Kidney (tissue), 14 donors: Measurements from ENCODE around the gene MYH13. TPM values are rescaled to one million over a fixed set of nuclear protein-coding genes. Genes with fewer than 3 reads are reported as not detected.

ENCODE experiments used
- DNase-seq, 5 donors: peaks; one replicate each; pipeline ENCODE4 v3.0.0-alpha.2; 2013 to 2020
- FAIRE-seq: peaks from 2 replicates; lab custom pipeline; 2012; peaks lifted over from hg19 to GRCh38; lab: Jason Lieb, UNC
- H3K27ac ChIP-seq, 2 donors: one replicate each; pipeline ENCODE4 v1.7.0; 2013; ENCODE audit warnings: low read depth in 2 of 2, low read length in 2 of 2, inconsistent platforms in 1 of 2
- H3K27me3 ChIP-seq: one replicate; pipeline ENCODE4 v1.7.1; 2013; ENCODE audit warnings: low read length, inconsistent platforms; ENCODE audit not compliant: control insufficient read depth, insufficient read depth
- H3K36me3 ChIP-seq, 3 donors: one replicate each; pipeline versions ENCODE4 v1.7.0 to v1.7.1; 2013; ENCODE audit warnings: low read length in 3 of 3, control low read depth in 1 of 3, inconsistent platforms in 1 of 3; ENCODE audit not compliant: insufficient read depth in 3 of 3, control insufficient read depth in 2 of 3
- H3K4me1 ChIP-seq, 3 donors: one replicate each; pipeline versions ENCODE4 v1.7.0 to v1.7.1; 2013; ENCODE audit warnings: low read length in 3 of 3, inconsistent platforms in 1 of 3, low read depth in 1 of 3; ENCODE audit not compliant: control insufficient read depth in 2 of 3, insufficient read depth in 2 of 3
- H3K4me3 ChIP-seq, 3 donors: one replicate each; pipeline versions ENCODE4 v1.7.0 to v1.8.1; 2013; ENCODE audit warnings: low read length in 3 of 3, control low read depth in 1 of 3, inconsistent platforms in 1 of 3
- H3K9ac ChIP-seq, 3 donors: one replicate each; pipeline versions ENCODE4 v1.7.0 to v1.7.1; 2013; ENCODE audit warnings: low read length in 3 of 3, control low read depth in 1 of 3, inconsistent platforms in 1 of 3
- H3K9me3 ChIP-seq, 3 donors: one replicate each; pipeline versions ENCODE4 v1.7.0 to v1.7.1; 2013; ENCODE audit warnings: low read length in 3 of 3, control low read depth in 1 of 3, inconsistent platforms in 1 of 3; ENCODE audit not compliant: control insufficient read depth in 2 of 3, insufficient read depth in 1 of 3
- CTCF ChIP-seq: IDR thresholded peaks from 3 replicates; pipeline ENCODE4 v1.5.1; 2012; ENCODE audit warnings: mild to moderate bottlenecking, moderate library complexity, borderline replicate concordance; ENCODE audit not compliant: insufficient read depth; ENCODE audit errors: extremely low read depth
- intact Hi-C: fragments of 100-400 bp; cut with DNase I; formaldehyde crosslinking; loops from one replicate; pipeline ENCODE4 v1.11.1; 2022
- polyA plus RNA-seq: library from polyadenylated mRNA; stranded (reverse); fragments of 350-450 nt; fragmentation: Illumina TruSeq; extraction: RNeasy Lipid Tissue Mini Kit (QIAGEN cat#74804); gene quantifications from one replicate; pipeline ENCODE4 v1.2.3, GENCODE V29; 2014; ENCODE audit warnings: low read depth, low replicate concordance; ENCODE audit not compliant: insufficient read depth
- total RNA-seq: library from RNA; stranded (reverse); fragmentation: NEBNext Ultra II Directional; extraction: Animal tissue kit (Norgen Biotek cat#: 25700); gene quantifications from one replicate; pipeline ENCODE4 v1.2.1, GENCODE V29; 2021
- donor health status: control.
- donor health status: control.
- donor health status: control.
- donor health status: control.
- donor health status: control.
- donor health status: DM: yes; HTN: yes; CAD: no.
- donor health status: Normal renal cell carcinoma (clear cell type).

MYH13 gene
- total and polyA plus RNA-seq, 2 donors from 2014 or later, result not detected

GRCh38 chr17:10398352-10398751 is 25.5 kb upstream of the MYH13 start:
- intact Hi-C loops, result no loop called here
- H3K36me3 ChIP-seq, result no peaks in the 10 kb centered on the region
- H3K27ac ChIP-seq, result no peak overlapping the region
- FAIRE-seq, result no peak
- no peak for TF ChIP-seq CTCF
- no peaks in the 10 kb centered on the region for H3K9me3 ChIP-seq
- H3K9ac ChIP-seq, result no peak overlapping the region
- no peaks in the 10 kb centered on the region for H3K4me1 ChIP-seq
- no peak for DNase-seq
- no peaks in the 10 kb centered on the region for H3K27me3 ChIP-seq
- no peak overlapping the region for H3K4me3 ChIP-seq

- DNase-seq (peak in 1 of 5 donors; percentile 27), FAIRE-seq (no peak)
- no peak for TF ChIP-seq CTCF
- Histone ChIP-seq H3K27me3 (no peaks in the 10 kb centered on the region), H3K27ac (no peak overlapping the region), H3K36me3 (no peaks in the 10 kb centered on the region), H3K4me3 (no peak overlapping the region), H3K9ac (no peak overlapping the region), H3K4me1 (no peaks in the 10 kb centered on the region), H3K9me3 (no peaks in the 10 kb centered on the region)
- intact Hi-C loops, result no loop called here
Measured at GRCh38 chr17:10396524-10397163, 23.8 kb upstream of the MYH13 start.

GRCh38 chr17:10394201-10394887 is 21.5 kb upstream of the MYH13 start:
- no peaks in the 10 kb centered on the region for H3K9me3 ChIP-seq
- intact Hi-C loops, result no loop called here
- H3K36me3 ChIP-seq, result no peaks in the 10 kb centered on the region
- TF ChIP-seq CTCF, result no peak
- no peak overlapping the region for H3K9ac ChIP-seq
- H3K4me3 ChIP-seq, result no peak overlapping the region
- H3K27ac ChIP-seq, result no peak overlapping the region
- H3K27me3 ChIP-seq, result no peaks in the 10 kb centered on the region
- FAIRE-seq (no peak), DNase-seq (no peak)
- H3K4me1 ChIP-seq, result no peaks in the 10 kb centered on the region
